Cerebellar nuclear complex (tissue), 1 donor: ENCODE measurements around the gene GABBR1.
"Not testable (repeated sequence)": the region's sequence is repeated elsewhere in the genome, so short reads cannot be mapped to it uniquely, and the experiment has no call there.

Experiments used
- DNase-seq, 2 experiments: peaks; one replicate each; lab custom pipeline; 2025; lab: John Stamatoyannopoulos, UW

The GABBR1 gene

GRCh38 chr6:29632789-29633533 is at the start of gene GABBR1:
Gene GABBR1 (minus strand): TSS chr6:29633183. CDS start chr6:29632385, 798 bp downstream.
- DNase-seq, result peak; percentile 62 to 85

GRCh38 chr6:29681811-29682210 is 48.8 kb upstream of the GABBR1 start:
- no peak for DNase-seq

- DNase-seq, result no peak
These were observed 47.9 kb upstream of the GABBR1 start, which contains the start of gene ZFP57 for GRCh38 chr6:29680904-29681303. Gene ZFP57 (minus strand): TSS chr6:29681152. CDS start chr6:29677003, 4,149 bp downstream.

- no peak for DNase-seq
These were observed 47.4 kb upstream of the GABBR1 start for GRCh38 chr6:29680416-29680815.

- no peak for DNase-seq
These were observed 47.0 kb upstream of the GABBR1 start for GRCh38 chr6:29679962-29680361.

- DNase-seq, result no peak
These were observed 45.1 kb upstream of the GABBR1 start for GRCh38 chr6:29678114-29678513.

DNA sequence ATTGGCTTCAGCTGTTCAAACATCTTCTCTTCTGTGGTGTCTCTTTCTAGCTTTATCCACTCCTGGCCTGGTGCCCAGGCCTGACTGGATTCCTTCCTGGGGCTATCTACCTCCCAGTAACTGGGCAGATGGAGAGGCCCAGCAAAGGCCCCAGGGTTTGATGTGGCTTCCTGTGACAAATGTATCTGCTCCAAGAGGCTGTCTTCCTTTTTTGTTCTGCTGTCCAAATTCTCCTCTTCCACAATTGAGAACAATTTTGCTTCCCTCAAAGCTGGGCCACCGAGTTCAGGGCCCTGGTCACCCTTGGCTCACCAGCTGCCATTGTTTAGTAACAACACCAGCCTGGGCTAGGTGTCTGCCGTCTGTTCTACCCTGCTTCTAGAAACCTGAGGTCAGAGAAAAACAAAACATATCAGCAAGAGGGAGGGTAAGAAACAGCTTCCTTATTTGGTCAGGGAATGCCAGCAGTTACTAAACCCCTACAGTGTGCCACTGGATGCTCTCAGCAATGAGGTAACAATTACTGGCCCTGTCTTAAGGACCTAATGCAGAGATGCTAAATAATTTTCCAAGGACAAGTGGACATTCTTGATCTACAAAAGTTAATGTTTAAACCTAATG is 44.1 kb upstream of the GABBR1 start:
- no peak for DNase-seq

GRCh38 chr6:29675561-29675960 is 42.6 kb upstream of the GABBR1 start:
- DNase-seq, result no peak

DNA sequence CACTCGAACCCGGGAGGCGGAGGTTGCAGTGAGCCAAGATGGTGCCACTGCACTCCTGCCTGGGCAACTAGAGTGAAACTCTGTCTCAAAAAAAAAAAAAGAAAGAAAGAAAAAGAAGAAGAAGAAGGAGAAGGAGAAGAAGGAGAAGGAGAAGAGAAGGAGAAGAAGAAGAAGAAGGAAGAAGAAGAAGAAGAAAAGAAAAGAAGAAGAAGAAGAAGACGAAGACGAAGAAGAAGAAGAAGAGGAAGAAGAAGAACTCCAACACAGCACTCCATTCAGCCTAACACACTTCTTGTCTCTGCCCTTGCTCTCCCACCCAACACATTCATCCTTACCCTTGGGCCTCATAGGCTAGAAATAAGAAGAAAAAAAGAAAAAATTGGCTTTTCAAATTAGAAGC is 41.0 kb upstream of the GABBR1 start:
- no peak for DNase-seq

DNA sequence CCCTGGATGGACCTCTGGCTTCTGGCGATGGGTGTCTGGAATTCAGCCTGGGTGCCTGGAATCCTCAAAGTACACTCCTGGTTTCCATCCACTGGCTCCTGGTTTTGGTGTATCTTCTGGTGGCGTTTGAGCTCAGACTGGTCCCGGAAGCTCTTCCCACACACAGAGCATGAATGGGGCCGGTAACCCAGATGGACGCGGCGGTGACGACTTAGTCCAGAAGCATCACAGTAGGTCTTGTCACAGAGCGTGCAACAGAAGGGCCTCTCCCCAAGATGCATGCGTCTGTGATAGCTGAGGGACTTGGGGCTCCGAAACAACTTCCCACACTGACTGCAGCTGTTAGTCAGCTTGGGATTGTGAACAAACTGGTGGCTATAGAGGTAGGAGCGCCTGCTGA is 40.2 kb upstream of the GABBR1 start:
- DNase-seq, result no peak

DNA sequence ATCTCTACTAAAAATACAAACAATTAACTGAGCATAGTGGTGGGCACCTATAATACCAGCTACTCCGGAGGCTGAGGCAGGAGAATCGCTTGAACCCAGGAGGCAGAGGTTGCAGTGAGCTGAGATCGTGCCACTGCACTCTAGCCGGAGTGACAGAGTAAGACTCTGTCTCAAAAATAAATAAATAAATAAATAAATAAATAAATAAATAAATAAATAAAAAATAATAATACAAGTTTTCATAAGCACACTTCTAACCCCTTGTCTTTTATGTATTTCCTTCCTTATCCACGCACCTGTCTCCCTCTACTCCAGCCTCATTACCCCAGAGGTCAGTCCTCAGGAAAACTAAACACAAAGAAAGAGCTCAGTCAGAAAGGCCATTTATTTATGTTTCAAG is 39.1 kb upstream of the GABBR1 start:
- DNase-seq, result not testable (repeated sequence)

DNA sequence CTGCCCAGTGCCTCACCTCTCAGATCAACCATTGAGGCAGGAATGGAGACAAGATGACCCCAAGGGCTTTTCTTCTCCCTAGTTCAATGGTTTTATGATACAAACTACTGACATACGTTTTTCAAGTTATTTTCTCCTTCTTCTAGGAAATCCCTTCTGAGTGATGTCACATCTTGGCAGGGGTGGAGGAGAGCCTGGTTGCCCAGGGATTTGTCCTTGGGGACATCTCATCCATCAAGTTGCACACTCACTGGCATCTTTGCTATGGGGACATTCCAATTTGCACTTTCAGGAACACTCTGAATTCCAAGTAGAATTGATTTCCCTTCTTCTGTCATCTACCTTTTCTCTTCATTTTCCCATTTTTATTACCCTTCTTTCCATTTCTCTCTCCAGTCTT is 38.0 kb upstream of the GABBR1 start:
- no peak for DNase-seq

- DNase-seq, result no peak
These were observed 34.2 kb upstream of the GABBR1 start for GRCh38 chr6:29667158-29667557.

DNA sequence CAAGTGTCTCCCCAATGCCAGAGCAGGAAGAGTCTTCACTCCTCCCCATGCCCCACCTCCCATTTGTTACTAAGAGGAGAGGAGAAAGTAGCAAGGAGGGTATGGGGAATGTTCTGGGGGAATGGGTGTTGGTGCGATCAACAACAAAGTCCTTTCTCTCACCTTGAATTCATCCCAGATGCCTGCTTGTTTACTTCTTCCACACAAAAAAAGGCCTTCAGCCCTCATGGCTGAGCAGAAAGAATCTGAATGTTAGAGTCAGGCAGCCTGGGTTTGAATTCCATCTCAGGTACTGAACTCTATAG is 33.8 kb upstream of the GABBR1 start:
- no peak for DNase-seq

DNA sequence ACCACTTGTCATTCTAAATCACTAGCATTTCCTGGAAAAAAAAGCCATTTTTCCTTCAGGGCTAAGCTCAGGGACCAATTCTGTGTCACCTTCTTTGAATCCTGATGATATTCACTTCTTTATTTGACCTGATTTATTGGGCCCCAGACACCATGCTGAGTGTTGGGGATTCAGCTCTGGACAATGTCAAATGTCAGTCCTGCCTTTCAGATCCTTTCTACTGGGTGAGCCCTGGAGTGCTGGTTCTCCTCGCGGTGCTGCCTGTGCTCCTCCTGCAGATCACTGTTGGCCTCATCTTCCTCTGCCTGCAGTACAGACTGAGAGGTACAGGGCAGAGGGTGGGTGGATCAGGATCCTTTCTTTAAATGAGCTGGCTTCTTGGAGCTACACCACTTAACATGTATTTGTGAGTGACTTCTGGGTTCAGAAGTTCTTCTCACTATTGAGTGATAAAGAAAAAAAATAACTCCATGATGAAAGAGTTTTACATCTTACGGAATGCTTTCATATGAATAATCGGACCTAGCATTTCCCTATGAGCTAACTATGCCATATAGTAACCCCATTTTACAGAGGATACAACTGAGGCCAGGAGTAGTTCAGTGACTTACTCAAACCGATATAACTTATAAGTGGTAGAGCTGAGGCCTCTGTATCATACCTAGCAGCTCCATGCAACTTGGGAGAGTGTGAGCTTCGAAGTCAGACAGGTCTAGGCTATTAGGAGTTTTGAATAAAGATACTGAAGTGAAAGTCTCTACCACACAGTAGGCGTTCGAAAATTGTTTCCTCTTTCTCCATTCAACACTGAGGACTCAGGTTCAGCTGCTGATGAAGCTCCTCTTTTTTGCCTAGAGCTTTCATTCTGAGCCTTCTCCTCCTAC is 33.2 kb upstream of the GABBR1 start:
- DNase-seq, result no peak

DNA sequence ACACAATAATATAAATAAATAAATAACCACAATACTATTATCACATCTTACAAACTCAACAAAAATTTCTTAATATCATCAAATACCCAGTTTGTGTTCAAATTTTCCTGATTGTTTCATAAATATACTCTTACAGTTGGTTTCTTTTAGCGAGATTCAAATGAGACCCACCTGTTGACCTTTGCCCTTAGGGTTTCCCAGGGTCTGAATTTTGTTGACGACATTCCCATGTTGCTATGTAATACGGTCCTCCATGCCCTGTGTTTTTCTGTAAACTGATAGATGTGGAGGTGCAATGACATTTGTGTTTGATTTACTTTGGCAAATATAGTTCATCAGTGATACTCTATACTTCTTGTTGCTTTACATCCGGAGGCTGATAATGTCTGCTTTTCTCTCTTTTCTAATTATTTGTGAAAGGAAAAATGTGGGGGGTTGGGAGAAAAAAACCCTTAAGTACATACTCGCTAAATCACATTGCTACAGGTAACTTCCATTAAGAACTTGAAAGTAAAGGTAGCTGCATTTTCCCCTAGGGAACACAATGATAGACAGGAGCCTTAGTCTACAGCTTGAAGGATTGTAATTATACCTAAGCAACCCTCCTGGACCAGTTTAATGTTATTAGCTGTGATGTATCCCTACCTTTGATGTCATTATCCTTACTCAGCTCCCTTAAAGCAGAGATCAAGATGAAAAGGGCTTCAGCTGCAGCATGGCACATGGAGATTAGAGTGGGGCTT is 30.5 kb upstream of the GABBR1 start:
- DNase-seq, result no peak

- DNase-seq, result not testable (repeated sequence)
These were observed 28.6 kb upstream of the GABBR1 start for GRCh38 chr6:29661502-29662141.

GRCh38 chr6:29661071-29661470 is 28.1 kb upstream of the GABBR1 start:
- no peak for DNase-seq

- DNase-seq, result no peak
These were observed 23.8 kb upstream of the GABBR1 start, which contains the start of gene MOG for GRCh38 chr6:29656798-29657197. Gene MOG (plus strand): TSS chr6:29657092. CDS start chr6:29657210, 118 bp downstream.

DNA sequence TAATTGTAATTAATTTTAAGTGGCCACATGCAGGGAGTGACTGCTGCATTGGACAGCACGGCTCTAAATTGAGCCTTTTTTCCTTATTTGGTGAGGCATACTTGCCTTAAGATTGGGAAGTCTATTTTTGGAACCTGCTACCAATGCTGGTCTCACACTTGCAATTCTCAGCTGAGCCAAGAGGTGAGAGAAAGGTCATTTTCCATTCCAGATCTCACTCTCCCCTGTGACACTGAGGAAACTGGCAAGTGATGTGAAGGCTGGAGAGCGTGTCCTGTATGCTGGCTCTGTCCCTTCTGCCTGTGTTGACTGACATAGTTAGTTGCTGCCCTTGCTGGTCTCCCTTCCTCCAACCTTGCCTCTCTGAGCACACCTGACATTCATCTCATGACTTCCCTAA is 23.2 kb upstream of the GABBR1 start:
- no peak for DNase-seq

DNA sequence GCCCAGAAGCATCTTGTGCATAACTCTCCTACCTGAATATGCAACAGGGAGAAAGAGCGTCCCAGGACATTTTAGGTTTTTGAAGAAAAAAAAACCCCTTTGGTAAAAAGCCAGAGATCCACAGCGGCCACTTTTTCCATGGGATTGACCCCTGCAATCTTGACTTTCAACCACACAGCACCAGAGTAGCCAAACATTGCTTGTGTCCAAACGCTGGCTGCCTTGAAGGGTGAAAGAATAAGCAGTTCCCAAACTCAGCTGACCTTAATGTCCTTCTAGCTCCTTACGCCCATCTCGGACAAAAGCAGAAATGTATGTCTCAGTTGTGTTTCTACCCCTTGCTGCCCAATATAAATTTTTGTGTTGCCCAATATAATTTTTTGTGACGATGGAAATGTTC is 22.7 kb upstream of the GABBR1 start:
- no peak for DNase-seq
